ENCODE results near the gene TRMT61A. TPM values are rescaled to one million over a fixed set of nuclear protein-coding genes. Genes with fewer than 3 reads are reported as not detected.

Gene TRMT61A
- total and polyA plus RNA-seq, 9 of the 15 experiments (the other 6 are each of a cell fraction or from before 2014, with no cell fraction given) = 0.10 to 24.8 (median 5.1) TPM

GRCh38 chr14:103528587-103529382, at the start of gene TRMT61A (continued):
- TF ChIP-seq, protein P1, sequence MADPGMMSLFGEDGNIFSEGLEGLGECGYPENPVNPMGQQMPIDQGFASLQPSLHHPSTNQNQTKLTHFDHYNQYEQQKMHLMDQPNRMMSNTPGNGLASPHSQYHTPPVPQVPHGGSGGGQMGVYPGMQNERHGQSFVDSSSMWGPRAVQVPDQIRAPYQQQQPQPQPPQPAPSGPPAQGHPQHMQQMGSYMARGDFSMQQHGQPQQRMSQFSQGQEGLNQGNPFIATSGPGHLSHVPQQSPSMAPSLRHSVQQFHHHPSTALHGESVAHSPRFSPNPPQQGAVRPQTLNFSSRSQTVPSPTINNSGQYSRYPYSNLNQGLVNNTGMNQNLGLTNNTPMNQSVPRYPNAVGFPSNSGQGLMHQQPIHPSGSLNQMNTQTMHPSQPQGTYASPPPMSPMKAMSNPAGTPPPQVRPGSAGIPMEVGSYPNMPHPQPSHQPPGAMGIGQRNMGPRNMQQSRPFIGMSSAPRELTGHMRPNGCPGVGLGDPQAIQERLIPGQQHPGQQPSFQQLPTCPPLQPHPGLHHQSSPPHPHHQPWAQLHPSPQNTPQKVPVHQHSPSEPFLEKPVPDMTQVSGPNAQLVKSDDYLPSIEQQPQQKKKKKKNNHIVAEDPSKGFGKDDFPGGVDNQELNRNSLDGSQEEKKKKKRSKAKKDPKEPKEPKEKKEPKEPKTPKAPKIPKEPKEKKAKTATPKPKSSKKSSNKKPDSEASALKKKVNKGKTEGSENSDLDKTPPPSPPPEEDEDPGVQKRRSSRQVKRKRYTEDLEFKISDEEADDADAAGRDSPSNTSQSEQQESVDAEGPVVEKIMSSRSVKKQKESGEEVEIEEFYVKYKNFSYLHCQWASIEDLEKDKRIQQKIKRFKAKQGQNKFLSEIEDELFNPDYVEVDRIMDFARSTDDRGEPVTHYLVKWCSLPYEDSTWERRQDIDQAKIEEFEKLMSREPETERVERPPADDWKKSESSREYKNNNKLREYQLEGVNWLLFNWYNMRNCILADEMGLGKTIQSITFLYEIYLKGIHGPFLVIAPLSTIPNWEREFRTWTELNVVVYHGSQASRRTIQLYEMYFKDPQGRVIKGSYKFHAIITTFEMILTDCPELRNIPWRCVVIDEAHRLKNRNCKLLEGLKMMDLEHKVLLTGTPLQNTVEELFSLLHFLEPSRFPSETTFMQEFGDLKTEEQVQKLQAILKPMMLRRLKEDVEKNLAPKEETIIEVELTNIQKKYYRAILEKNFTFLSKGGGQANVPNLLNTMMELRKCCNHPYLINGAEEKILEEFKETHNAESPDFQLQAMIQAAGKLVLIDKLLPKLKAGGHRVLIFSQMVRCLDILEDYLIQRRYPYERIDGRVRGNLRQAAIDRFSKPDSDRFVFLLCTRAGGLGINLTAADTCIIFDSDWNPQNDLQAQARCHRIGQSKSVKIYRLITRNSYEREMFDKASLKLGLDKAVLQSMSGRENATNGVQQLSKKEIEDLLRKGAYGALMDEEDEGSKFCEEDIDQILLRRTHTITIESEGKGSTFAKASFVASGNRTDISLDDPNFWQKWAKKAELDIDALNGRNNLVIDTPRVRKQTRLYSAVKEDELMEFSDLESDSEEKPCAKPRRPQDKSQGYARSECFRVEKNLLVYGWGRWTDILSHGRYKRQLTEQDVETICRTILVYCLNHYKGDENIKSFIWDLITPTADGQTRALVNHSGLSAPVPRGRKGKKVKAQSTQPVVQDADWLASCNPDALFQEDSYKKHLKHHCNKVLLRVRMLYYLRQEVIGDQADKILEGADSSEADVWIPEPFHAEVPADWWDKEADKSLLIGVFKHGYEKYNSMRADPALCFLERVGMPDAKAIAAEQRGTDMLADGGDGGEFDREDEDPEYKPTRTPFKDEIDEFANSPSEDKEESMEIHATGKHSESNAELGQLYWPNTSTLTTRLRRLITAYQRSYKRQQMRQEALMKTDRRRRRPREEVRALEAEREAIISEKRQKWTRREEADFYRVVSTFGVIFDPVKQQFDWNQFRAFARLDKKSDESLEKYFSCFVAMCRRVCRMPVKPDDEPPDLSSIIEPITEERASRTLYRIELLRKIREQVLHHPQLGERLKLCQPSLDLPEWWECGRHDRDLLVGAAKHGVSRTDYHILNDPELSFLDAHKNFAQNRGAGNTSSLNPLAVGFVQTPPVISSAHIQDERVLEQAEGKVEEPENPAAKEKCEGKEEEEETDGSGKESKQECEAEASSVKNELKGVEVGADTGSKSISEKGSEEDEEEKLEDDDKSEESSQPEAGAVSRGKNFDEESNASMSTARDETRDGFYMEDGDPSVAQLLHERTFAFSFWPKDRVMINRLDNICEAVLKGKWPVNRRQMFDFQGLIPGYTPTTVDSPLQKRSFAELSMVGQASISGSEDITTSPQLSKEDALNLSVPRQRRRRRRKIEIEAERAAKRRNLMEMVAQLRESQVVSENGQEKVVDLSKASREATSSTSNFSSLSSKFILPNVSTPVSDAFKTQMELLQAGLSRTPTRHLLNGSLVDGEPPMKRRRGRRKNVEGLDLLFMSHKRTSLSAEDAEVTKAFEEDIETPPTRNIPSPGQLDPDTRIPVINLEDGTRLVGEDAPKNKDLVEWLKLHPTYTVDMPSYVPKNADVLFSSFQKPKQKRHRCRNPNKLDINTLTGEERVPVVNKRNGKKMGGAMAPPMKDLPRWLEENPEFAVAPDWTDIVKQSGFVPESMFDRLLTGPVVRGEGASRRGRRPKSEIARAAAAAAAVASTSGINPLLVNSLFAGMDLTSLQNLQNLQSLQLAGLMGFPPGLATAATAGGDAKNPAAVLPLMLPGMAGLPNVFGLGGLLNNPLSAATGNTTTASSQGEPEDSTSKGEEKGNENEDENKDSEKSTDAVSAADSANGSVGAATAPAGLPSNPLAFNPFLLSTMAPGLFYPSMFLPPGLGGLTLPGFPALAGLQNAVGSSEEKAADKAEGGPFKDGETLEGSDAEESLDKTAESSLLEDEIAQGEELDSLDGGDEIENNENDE (IDR thresholded peaks at IDR 0.05; ENCODE audit: low read depth, low read length) = no peak
- no peak for TF ChIP-seq HBP1 (CRISPR knock-in tag; IDR thresholded peaks at IDR 0.05)
- TF ChIP-seq YY1 (IDR thresholded peaks at IDR 0.05; ENCODE audit: borderline replicate concordance in 1 of 3, control insufficient read depth in 1 of 3, extremely low read depth in 1 of 3, insufficient read depth in 3 of 3, insufficient read length in 1 of 3, insufficient replicate concordance in 2 of 3, low read depth in 1 of 3, low read length in 2 of 3) = peak in 1 of 3 experiments; percentile 23
- TF ChIP-seq ATF7 (IDR thresholded peaks at IDR 0.05) = no peak
- TF ChIP-seq ZFP91 (CRISPR knock-in tag; IDR thresholded peaks at IDR 0.05) = no peak
- TF ChIP-seq TFAP4 (CRISPR knock-in tag; IDR thresholded peaks at IDR 0.05; ENCODE audit: borderline replicate concordance) = peak; percentile 45; the same call in 1 of the 2 replicates
- TF ChIP-seq, protein P2, sequence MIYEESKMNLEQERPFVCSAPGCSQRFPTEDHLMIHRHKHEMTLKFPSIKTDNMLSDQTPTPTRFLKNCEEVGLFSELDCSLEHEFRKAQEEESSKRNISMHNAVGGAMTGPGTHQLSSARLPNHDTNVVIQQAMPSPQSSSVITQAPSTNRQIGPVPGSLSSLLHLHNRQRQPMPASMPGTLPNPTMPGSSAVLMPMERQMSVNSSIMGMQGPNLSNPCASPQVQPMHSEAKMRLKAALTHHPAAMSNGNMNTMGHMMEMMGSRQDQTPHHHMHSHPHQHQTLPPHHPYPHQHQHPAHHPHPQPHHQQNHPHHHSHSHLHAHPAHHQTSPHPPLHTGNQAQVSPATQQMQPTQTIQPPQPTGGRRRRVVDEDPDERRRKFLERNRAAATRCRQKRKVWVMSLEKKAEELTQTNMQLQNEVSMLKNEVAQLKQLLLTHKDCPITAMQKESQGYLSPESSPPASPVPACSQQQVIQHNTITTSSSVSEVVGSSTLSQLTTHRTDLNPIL (CRISPR knock-in tag; IDR thresholded peaks at IDR 0.05) = no peak

Measured in K562 (cell line).